ENCODE data around the gene TTLL5. TPM values are rescaled to one million over a fixed set of nuclear protein-coding genes. Genes with fewer than 3 reads are reported as not detected.

The TTLL5 gene
- total and polyA plus RNA-seq, 2 of the 4 experiments (the other 2 are of a cell fraction): 11.9 to 16.7 TPM

DNA sequence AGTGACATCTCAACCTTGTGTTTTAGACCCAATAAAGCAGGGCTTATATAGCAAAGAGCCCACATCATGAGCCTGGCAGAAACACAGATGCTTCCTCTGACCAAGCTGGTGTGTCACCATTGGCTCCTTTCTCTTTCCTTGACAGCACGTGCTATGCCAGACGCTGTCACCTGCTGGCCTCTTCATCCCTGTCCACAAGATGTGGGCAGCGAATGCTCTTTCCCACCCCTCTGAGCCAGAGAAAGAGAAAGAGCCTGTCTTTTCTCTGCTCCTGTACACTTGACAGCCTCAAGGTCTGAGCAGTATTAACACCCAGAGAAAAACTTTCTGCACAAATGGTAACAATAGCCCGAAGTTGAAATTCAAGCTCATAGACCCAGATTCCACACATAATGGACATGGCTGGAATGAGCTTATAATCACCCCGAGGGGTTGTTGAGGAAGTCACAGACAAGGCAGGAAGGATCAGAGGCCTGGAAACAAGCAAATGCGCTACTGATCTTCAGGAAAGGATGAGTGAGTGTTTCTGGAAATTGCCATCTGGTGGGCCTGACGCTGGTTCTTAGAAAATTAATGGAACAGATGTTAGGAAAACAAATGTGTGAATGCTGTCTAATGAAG, 311.9 kb downstream of the TTLL5 start:
- H3K56ac ChIP-seq (ENCODE audit: extremely low read depth, insufficient read depth, low read length): no peak overlapping the region
- no peaks in the 10 kb centered on the region for H3K9me3 ChIP-seq (ENCODE audit: control insufficient read depth, insufficient read depth, low read length)
- no peak overlapping the region for H3K23ac ChIP-seq (ENCODE audit: low read depth, low read length)
- in situ Hi-C loops (cut with MboI; ENCODE audit: low sequenced_read_pairs) (no loop called here), intact Hi-C loops (cut with micrococcal nuclease) (no loop called here), dilution Hi-C loops (cut with HindIII; ENCODE audit: low sequenced_read_pairs, unreplicated experiment) (no loop called here)
- no peak overlapping the region for H3K18ac ChIP-seq (ENCODE audit: low read depth, low read length)
- H3K4me2 ChIP-seq (ENCODE audit: low read depth, low read length): no peak overlapping the region
- no peak overlapping the region for H2AK5ac ChIP-seq (ENCODE audit: low read depth, low read length)
- DNase-seq (no peak), ATAC-seq (ENCODE audit: low read depth) (no peak)
- no peak overlapping the region for H2BK20ac ChIP-seq (ENCODE audit: low read depth, low read length)
- H3K14ac ChIP-seq (replicated peaks; ENCODE audit: low read depth, low read length): no peak overlapping the region
- no peak overlapping the region for H2AK9ac ChIP-seq (replicated peaks; ENCODE audit: low read depth, low read length, poor library complexity)
- H3K4me3 ChIP-seq (ENCODE audit: insufficient read depth, low read depth, low read length): no peak overlapping the region
- BruUV-seq (replicated peaks): no TSS peak
- no peak overlapping the region for H2AFZ ChIP-seq (replicated peaks; ENCODE audit: low read length, poor library complexity)
- ChIA-PET POLR2A (ENCODE audit: unreplicated experiment) (no interaction called here), CTCF (interaction anchor here (0.6 to 0.7 kb wide), 2 partner anchors 10 to 85 kb away, joined by 3 read pairs; no protein-coding TSS in a partner anchor)
- no peak overlapping the region for H3K27ac ChIP-seq (ENCODE audit: insufficient read depth, low read length)
- no peak overlapping the region for H4K5ac ChIP-seq (ENCODE audit: low read depth, low read length)
- no peak overlapping the region for H2BK120ac ChIP-seq (ENCODE audit: low read depth, low read length)
- H4K20me1 ChIP-seq (ENCODE audit: insufficient read depth, low read length): no peaks in the 10 kb centered on the region
- no peak overlapping the region for H3K9ac ChIP-seq (ENCODE audit: low read depth, low read length)
- H3K4ac ChIP-seq (ENCODE audit: low read depth, low read length): no peak overlapping the region
- no peaks in the 10 kb centered on the region for H3K36me3 ChIP-seq (ENCODE audit: control insufficient read depth, insufficient read depth, low read length)
- H4K91ac ChIP-seq (ENCODE audit: insufficient read depth, low read depth, low read length): no peak overlapping the region
- no peak overlapping the region for H2BK15ac ChIP-seq (ENCODE audit: low read depth, low read length)
- H3K4me1 ChIP-seq (ENCODE audit: control insufficient read depth, insufficient read depth, low read length): no peaks in the 10 kb centered on the region
- TF ChIP-seq MXI1 (IDR thresholded peaks at IDR 0.05; ENCODE audit: borderline replicate concordance, low read depth, low read length): no peak
- no peak for TF ChIP-seq CHD1 (IDR thresholded peaks at IDR 0.05; ENCODE audit: low read depth, low read length)
- TF ChIP-seq MAZ (IDR thresholded peaks at IDR 0.05; ENCODE audit: borderline replicate concordance, low read depth, low read length): no peak
- no peaks in the 10 kb centered on the region for H3K79me1 ChIP-seq (ENCODE audit: low read depth in 1 of 2, low read length in 2 of 2)
- no peaks in the 10 kb centered on the region; the same call in 1 of the 2 replicates for H3K27me3 ChIP-seq (ENCODE audit: control insufficient read depth, insufficient read depth, low read length)
- H4K8ac ChIP-seq (ENCODE audit: low read depth in 2 of 2, low read length in 2 of 2): no peak overlapping the region
- no CpG with 5 or more reads among the region's 7 CpGs for WGBS, 2 experiments (ENCODE audit: extremely low coverage in 2 of 2, insufficient read length in 1 of 2)
- H2BK5ac ChIP-seq (ENCODE audit: low read depth, low read length, poor library complexity, severe bottlenecking): no peak overlapping the region
- no peaks in the 10 kb centered on the region for H3K9me1 ChIP-seq (ENCODE audit: insufficient read depth, low read length)
